Liver (tissue), 9 donors: Measurements from ENCODE around the gene CDH13. TPM values are rescaled to one million over a fixed set of nuclear protein-coding genes. Genes with fewer than 3 reads are reported as not detected.

Source experiments
- DNase-seq: peaks from one replicate; pipeline ENCODE4 v3.0.0-alpha.2; 2017; ENCODE audit warnings: low spot score
- H3K27ac ChIP-seq, 2 donors: one replicate each; pipeline ENCODE4 v1.7.0; 2013; ENCODE audit warnings: inconsistent platforms in 2 of 2, low read length in 2 of 2, control low read depth in 1 of 2, low read depth in 1 of 2, mild to moderate bottlenecking in 1 of 2
- H3K27me3 ChIP-seq, 4 donors: one replicate each; pipeline versions ENCODE4 v1.6.1 to v1.7.0; 2013; ENCODE audit warnings: low read length in 3 of 4, inconsistent platforms in 1 of 4, mild to moderate bottlenecking in 1 of 4, moderate library complexity in 1 of 4; ENCODE audit not compliant: control insufficient read depth in 4 of 4, insufficient read depth in 4 of 4
- H3K36me3 ChIP-seq, 4 donors: one replicate each; pipeline versions ENCODE4 v1.6.1 to v1.7.0; 2013; ENCODE audit warnings: low read length in 3 of 4, mild to moderate bottlenecking in 3 of 4, low read depth in 1 of 4, moderate library complexity in 1 of 4; ENCODE audit not compliant: control insufficient read depth in 4 of 4, insufficient read depth in 3 of 4
- H3K4me1 ChIP-seq, 4 donors: one replicate each; pipeline versions ENCODE4 v1.6.1 to v1.7.0; 2013; ENCODE audit warnings: low read length in 3 of 4, mild to moderate bottlenecking in 3 of 4, moderate library complexity in 1 of 4; ENCODE audit not compliant: control insufficient read depth in 4 of 4, insufficient read depth in 4 of 4
- H3K4me3 ChIP-seq, 3 donors: one replicate each; pipeline versions ENCODE4 v1.6.1 to v1.7.0; 2013; ENCODE audit warnings: low read length in 3 of 3, control low read depth in 1 of 3, low read depth in 1 of 3, mild to moderate bottlenecking in 1 of 3
- H3K9ac ChIP-seq, 2 donors: one replicate each; pipeline ENCODE4 v1.7.0; 2013; ENCODE audit warnings: low read length in 2 of 2, mild to moderate bottlenecking in 2 of 2, moderate library complexity in 2 of 2, control low read depth in 1 of 2, low read depth in 1 of 2
- H3K9me3 ChIP-seq, 4 donors: one replicate each; pipeline versions ENCODE4 v1.6.1 to v1.7.0; 2013; ENCODE audit warnings: low read length in 3 of 4; ENCODE audit not compliant: control insufficient read depth in 4 of 4
- FOXA1 ChIP-seq: IDR thresholded peaks from 2 replicates; pipeline ENCODE4 v1.6.1; 2016; ENCODE audit warnings: antibody characterized with exemption
- GABPA ChIP-seq, 2 donors: IDR thresholded peaks in 1 of 2; conservative IDR thresholded peaks in 1 of 2; 2 replicates each; pipeline ENCODE4 v1.6.1; 2016; ENCODE audit warnings: antibody characterized with exemption in 2 of 2, mild to moderate bottlenecking in 1 of 2, moderate library complexity in 1 of 2
- HNF4G ChIP-seq: IDR thresholded peaks from 2 replicates; pipeline ENCODE4 v1.6.1; 2016; ENCODE audit warnings: antibody characterized with exemption
- RAD21 ChIP-seq, 2 donors: IDR thresholded peaks; 2 replicates each; pipeline ENCODE4 v1.6.1; 2016; ENCODE audit warnings: antibody characterized with exemption in 2 of 2, mild to moderate bottlenecking in 2 of 2
- RXRA ChIP-seq, 2 donors: IDR thresholded peaks; 2 replicates each; pipeline ENCODE4 v1.6.1; 2017 to 2018; ENCODE audit warnings: antibody characterized with exemption in 2 of 2, mild to moderate bottlenecking in 1 of 2
- WGBS: extraction: QIAGEN DNeasy Blood & Tissue Kit; methylation state at CpG from one replicate; pipeline ENCODE4 v1.1.7; 2013; 5-methylcytosine and 5-hydroxymethylcytosine counted together
- polyA plus RNA-seq, 2 donors: library from polyadenylated mRNA; stranded (reverse) in 1 of 2; unstranded in 1 of 2; fragments of 200-250 nt in 1 of 2; fragments of >200 nt in 1 of 2; fragmentation: Nextera tagmentation in 1 of 2; extraction: Ambion mirVana in 1 of 2; gene quantifications; one replicate each; pipeline versions ENCODE4 v1.2.1 to v1.2.3, GENCODE V29; 2013 to 2015
- total RNA-seq, 2 donors: library from RNA; depleted of rRNA; stranded (reverse); fragments of >200 nt; gene quantifications; one replicate each; pipeline ENCODE4 v1.2.3, GENCODE V29; 2014
- TF ChIP-seq, protein P1 (sequence below): IDR thresholded peaks from 2 replicates; pipeline ENCODE4 v1.6.1; 2016; ENCODE audit warnings: antibody characterized with exemption
- TF ChIP-seq, protein P2 (sequence below): IDR thresholded peaks from 2 replicates; pipeline ENCODE4 v1.6.1; 2016; ENCODE audit warnings: antibody characterized with exemption, mild to moderate bottlenecking
- TF ChIP-seq, protein P3 (sequence below): IDR thresholded peaks from 2 replicates; pipeline ENCODE4 v1.6.1; 2016; ENCODE audit warnings: antibody characterized with exemption
- TF ChIP-seq, protein P4 (sequence below): fragments of 150-350 bp; IDR thresholded peaks from 2 replicates; pipeline ENCODE4 v1.5.1; 2017; ENCODE audit warnings: improper control_type of control experiment, low read depth, low read length; ENCODE audit not compliant: missing input control
- TF ChIP-seq, protein P5 (sequence below): IDR thresholded peaks from 2 replicates; pipeline ENCODE4 v1.6.1; 2016; ENCODE audit warnings: antibody characterized with exemption
- donor health status: healthy.
- donor health status: healthy.
- donor health status: healthy.
- donor health status: healthy.
- donor health status: healthy.

CDH13 gene
- total and polyA plus RNA-seq, 4 donors = 0.21 to 1.5 (median 0.58) TPM

DNA sequence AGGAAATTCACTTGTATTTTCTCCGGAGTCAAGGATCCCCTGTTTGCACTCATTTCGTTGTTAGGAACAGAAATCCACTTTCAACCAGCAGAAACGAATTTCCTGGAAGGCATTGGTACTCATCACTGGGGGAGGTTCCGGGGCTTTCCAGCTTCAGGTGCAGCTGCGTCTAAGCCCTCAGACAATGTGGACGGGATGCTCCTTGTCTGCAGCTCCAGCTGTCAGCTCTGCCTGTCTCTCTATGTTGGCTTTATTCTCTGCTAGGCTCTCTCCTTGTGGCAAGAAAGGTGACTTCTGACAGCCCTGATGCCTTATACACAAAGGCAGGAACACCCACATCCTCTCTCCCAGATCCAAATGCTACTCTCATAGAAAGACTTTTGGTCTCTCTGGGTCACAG is 997.1 kb downstream of the CDH13 start:
- no peak overlapping the region for H3K27ac ChIP-seq
- H3K4me3 ChIP-seq = no peak overlapping the region
- 66% methylated on average over 6 of the region's 6 CpGs for WGBS
- H3K36me3 ChIP-seq = no peaks in the 10 kb centered on the region
- H3K27me3 ChIP-seq = peaks cover 0 to 4% (median 0%) of the 10 kb centered on the region in 4 donors
- H3K4me1 ChIP-seq = no peaks in the 10 kb centered on the region
- H3K9me3 ChIP-seq = no peaks in the 10 kb centered on the region
- TF ChIP-seq RXRA (IDR thresholded peaks at IDR 0.05) = no peak
- no peak for TF ChIP-seq RAD21 (IDR thresholded peaks at IDR 0.05)
- TF ChIP-seq, protein P1, sequence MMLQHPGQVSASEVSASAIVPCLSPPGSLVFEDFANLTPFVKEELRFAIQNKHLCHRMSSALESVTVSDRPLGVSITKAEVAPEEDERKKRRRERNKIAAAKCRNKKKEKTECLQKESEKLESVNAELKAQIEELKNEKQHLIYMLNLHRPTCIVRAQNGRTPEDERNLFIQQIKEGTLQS = no peak
- TF ChIP-seq FOXA1 = no peak
- TF ChIP-seq, protein P2, sequence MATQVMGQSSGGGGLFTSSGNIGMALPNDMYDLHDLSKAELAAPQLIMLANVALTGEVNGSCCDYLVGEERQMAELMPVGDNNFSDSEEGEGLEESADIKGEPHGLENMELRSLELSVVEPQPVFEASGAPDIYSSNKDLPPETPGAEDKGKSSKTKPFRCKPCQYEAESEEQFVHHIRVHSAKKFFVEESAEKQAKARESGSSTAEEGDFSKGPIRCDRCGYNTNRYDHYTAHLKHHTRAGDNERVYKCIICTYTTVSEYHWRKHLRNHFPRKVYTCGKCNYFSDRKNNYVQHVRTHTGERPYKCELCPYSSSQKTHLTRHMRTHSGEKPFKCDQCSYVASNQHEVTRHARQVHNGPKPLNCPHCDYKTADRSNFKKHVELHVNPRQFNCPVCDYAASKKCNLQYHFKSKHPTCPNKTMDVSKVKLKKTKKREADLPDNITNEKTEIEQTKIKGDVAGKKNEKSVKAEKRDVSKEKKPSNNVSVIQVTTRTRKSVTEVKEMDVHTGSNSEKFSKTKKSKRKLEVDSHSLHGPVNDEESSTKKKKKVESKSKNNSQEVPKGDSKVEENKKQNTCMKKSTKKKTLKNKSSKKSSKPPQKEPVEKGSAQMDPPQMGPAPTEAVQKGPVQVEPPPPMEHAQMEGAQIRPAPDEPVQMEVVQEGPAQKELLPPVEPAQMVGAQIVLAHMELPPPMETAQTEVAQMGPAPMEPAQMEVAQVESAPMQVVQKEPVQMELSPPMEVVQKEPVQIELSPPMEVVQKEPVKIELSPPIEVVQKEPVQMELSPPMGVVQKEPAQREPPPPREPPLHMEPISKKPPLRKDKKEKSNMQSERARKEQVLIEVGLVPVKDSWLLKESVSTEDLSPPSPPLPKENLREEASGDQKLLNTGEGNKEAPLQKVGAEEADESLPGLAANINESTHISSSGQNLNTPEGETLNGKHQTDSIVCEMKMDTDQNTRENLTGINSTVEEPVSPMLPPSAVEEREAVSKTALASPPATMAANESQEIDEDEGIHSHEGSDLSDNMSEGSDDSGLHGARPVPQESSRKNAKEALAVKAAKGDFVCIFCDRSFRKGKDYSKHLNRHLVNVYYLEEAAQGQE = no peak
- TF ChIP-seq, protein P3, sequence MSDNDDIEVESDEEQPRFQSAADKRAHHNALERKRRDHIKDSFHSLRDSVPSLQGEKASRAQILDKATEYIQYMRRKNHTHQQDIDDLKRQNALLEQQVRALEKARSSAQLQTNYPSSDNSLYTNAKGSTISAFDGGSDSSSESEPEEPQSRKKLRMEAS = no peak
- TF ChIP-seq HNF4G = no peak
- DNase-seq = no peak
- no peak overlapping the region for H3K9ac ChIP-seq

- TF ChIP-seq HNF4G (no peak), GABPA (IDR thresholded peaks at IDR 0.05 in 1 of 2, conservative IDR thresholded peaks at IDR 0.05 in 1 of 2) (no peak)
- TF ChIP-seq, protein P3 = no peak
- TF ChIP-seq, protein P4, sequence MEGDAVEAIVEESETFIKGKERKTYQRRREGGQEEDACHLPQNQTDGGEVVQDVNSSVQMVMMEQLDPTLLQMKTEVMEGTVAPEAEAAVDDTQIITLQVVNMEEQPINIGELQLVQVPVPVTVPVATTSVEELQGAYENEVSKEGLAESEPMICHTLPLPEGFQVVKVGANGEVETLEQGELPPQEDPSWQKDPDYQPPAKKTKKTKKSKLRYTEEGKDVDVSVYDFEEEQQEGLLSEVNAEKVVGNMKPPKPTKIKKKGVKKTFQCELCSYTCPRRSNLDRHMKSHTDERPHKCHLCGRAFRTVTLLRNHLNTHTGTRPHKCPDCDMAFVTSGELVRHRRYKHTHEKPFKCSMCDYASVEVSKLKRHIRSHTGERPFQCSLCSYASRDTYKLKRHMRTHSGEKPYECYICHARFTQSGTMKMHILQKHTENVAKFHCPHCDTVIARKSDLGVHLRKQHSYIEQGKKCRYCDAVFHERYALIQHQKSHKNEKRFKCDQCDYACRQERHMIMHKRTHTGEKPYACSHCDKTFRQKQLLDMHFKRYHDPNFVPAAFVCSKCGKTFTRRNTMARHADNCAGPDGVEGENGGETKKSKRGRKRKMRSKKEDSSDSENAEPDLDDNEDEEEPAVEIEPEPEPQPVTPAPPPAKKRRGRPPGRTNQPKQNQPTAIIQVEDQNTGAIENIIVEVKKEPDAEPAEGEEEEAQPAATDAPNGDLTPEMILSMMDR = no peak
- TF ChIP-seq, protein P5, sequence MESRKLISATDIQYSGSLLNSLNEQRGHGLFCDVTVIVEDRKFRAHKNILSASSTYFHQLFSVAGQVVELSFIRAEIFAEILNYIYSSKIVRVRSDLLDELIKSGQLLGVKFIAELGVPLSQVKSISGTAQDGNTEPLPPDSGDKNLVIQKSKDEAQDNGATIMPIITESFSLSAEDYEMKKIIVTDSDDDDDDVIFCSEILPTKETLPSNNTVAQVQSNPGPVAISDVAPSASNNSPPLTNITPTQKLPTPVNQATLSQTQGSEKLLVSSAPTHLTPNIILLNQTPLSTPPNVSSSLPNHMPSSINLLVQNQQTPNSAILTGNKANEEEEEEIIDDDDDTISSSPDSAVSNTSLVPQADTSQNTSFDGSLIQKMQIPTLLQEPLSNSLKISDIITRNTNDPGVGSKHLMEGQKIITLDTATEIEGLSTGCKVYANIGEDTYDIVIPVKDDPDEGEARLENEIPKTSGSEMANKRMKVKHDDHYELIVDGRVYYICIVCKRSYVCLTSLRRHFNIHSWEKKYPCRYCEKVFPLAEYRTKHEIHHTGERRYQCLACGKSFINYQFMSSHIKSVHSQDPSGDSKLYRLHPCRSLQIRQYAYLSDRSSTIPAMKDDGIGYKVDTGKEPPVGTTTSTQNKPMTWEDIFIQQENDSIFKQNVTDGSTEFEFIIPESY = no peak
- WGBS = 73% methylated on average over 11 of the region's 11 CpGs
- no peak overlapping the region for H3K27ac ChIP-seq
Observed at GRCh38 chr16:83624429-83625120, 997.8 kb downstream of the CDH13 start.

More at GRCh38 chr16:83624429-83625120, 997.8 kb downstream of the CDH13 start:
- no peak overlapping the region for H3K9ac ChIP-seq
- peak; percentile 3 for DNase-seq
- peaks cover 0 to 4% (median 0%) of the 10 kb centered on the region in 4 donors for H3K27me3 ChIP-seq
- H3K4me3 ChIP-seq = no peak overlapping the region
- H3K36me3 ChIP-seq = no peaks in the 10 kb centered on the region
- H3K4me1 ChIP-seq = no peaks in the 10 kb centered on the region
- no peaks in the 10 kb centered on the region for H3K9me3 ChIP-seq
